Panc1 (cell line): ENCODE results near the gene CHST13. TPM values are rescaled to one million over a fixed set of nuclear protein-coding genes. Genes with fewer than 3 reads are reported as not detected.

Source experiments
- ATAC-seq: fragments of 200-7000 bp; cut with Tn5 transposase; 2 replicates; pipeline ENCODE4 v1.9.1; 2020; ENCODE audit warnings: mild to moderate bottlenecking, moderate library complexity
- BruUV-seq: library from RNA; stranded (reverse); fragments of 400-500 nt; replicated peaks from 2 replicates; lab custom pipeline; 2021; lab: Mats Ljungman, UMichigan
- CTCF ChIA-PET: fragments of 300-600 bp; sonication (Branson Sonifier 250); formaldehyde crosslinking; loops from one replicate; lab custom pipeline; 2022; ENCODE audit warnings: antibody characterized with exemption; lab: Charles Lee
- POLR2A ChIA-PET: fragments of 300-600 bp; sonication (Branson Sonifier 250); formaldehyde crosslinking; loops from one replicate; lab custom pipeline; 2022; ENCODE audit warnings: antibody characterized with exemption; lab: Charles Lee
- DNase-seq: peaks from one replicate; pipeline ENCODE4 v3.0.0-alpha.2; 2010; ENCODE audit warnings: low read depth, low spot score
- H3K27ac ChIP-seq: 2 replicates; pipeline ENCODE4 v1.5.1; 2011; ENCODE audit warnings: mild to moderate bottlenecking, low read length, inconsistent platforms
- H3K27me3 ChIP-seq: fragments of 200-500 bp; sonication (Bioruptor generic); 2 replicates; pipeline ENCODE4 v1.6.0; 2014; ENCODE audit warnings: low read length, inconsistent platforms; ENCODE audit not compliant: control insufficient read depth, insufficient read depth
- H3K36me3 ChIP-seq: fragments of 200-500 bp; sonication (Bioruptor generic); 2 replicates; pipeline ENCODE4 v1.5.1; 2014; ENCODE audit warnings: inconsistent platforms, mild to moderate bottlenecking, low read length, moderate library complexity; ENCODE audit not compliant: control insufficient read depth, insufficient read depth
- H3K4me1 ChIP-seq: 2 replicates; pipeline ENCODE4 v1.5.1; 2011; ENCODE audit warnings: inconsistent platforms, mild to moderate bottlenecking, low read length, moderate library complexity; ENCODE audit not compliant: control insufficient read depth, insufficient read depth
- H3K4me3 ChIP-seq, 2 experiments: 2 replicates each; pipeline ENCODE4 v1.5.1; 2011 to 2012; ENCODE audit warnings: low read depth in 2 of 2, low read length in 2 of 2, mild to moderate bottlenecking in 2 of 2, inconsistent platforms in 1 of 2, moderate library complexity in 1 of 2
- H3K9me3 ChIP-seq: fragments of 200-500 bp; sonication (Bioruptor generic); 2 replicates; pipeline ENCODE4 v1.5.1; 2014; ENCODE audit warnings: low read depth, mild to moderate bottlenecking, inconsistent platforms, low read length, moderate library complexity; ENCODE audit not compliant: control insufficient read depth, insufficient read depth
- POLR2AphosphoS5 ChIP-seq: IDR thresholded peaks from 2 replicates; pipeline ENCODE4 v1.6.1; 2012; ENCODE audit warnings: mild to moderate bottlenecking, low read depth, low read length, moderate library complexity
- SIN3A ChIP-seq: IDR thresholded peaks from 2 replicates; pipeline ENCODE4 v1.6.1; 2012; ENCODE audit warnings: low read depth, mild to moderate bottlenecking, low read length, moderate library complexity, borderline replicate concordance; ENCODE audit not compliant: insufficient read depth
- TCF7L2 ChIP-seq: IDR thresholded peaks from 2 replicates; pipeline ENCODE4 v1.6.1; 2011; ENCODE audit warnings: mild to moderate bottlenecking, low read depth, low read length, inconsistent platforms
- in situ Hi-C: cut with HindIII; loops from 2 replicates; pipeline ENCODE4 v1.10.0; 2016; ENCODE audit warnings: low sequenced_read_pairs, low pct_unique_long_range_greater_than_20kb
- intact Hi-C: fragments of 100-400 bp; cut with micrococcal nuclease; formaldehyde crosslinking; loops from one replicate; pipeline ENCODE4 v1.10.0; 2022; ENCODE audit not compliant: unreplicated experiment
- total RNA-seq: library from RNA; stranded (reverse); gene quantifications from one replicate; pipeline ENCODE4 v1.2.1, GENCODE V29; 2021; ENCODE audit not compliant: unreplicated experiment
- TF ChIP-seq, protein P1 (sequence below), 2 experiments: IDR thresholded peaks; 2 replicates each; pipeline ENCODE4 v1.6.1; 2011 to 2012; ENCODE audit warnings: low read depth in 2 of 2, control low read depth in 1 of 2, low read length in 1 of 2, mild to moderate bottlenecking in 1 of 2, moderate library complexity in 1 of 2; ENCODE audit not compliant: insufficient read depth in 1 of 2
- TF ChIP-seq, protein P2 (sequence below): fragments of 450-650 bp; IDR thresholded peaks from 2 replicates; pipeline ENCODE4 v1.5.1; 2017; ENCODE audit warnings: mild to moderate bottlenecking

The CHST13 gene
- total RNA-seq, 1 experiment from 2014 or later, result 0.64 TPM

GRCh38 chr3:126573492-126574117 is 49.6 kb downstream of the CHST13 start:
- no peaks in the 10 kb centered on the region for H3K36me3 ChIP-seq
- intact Hi-C loops (no loop called here), in situ Hi-C loops (no loop called here)
- TF ChIP-seq, protein P1, sequence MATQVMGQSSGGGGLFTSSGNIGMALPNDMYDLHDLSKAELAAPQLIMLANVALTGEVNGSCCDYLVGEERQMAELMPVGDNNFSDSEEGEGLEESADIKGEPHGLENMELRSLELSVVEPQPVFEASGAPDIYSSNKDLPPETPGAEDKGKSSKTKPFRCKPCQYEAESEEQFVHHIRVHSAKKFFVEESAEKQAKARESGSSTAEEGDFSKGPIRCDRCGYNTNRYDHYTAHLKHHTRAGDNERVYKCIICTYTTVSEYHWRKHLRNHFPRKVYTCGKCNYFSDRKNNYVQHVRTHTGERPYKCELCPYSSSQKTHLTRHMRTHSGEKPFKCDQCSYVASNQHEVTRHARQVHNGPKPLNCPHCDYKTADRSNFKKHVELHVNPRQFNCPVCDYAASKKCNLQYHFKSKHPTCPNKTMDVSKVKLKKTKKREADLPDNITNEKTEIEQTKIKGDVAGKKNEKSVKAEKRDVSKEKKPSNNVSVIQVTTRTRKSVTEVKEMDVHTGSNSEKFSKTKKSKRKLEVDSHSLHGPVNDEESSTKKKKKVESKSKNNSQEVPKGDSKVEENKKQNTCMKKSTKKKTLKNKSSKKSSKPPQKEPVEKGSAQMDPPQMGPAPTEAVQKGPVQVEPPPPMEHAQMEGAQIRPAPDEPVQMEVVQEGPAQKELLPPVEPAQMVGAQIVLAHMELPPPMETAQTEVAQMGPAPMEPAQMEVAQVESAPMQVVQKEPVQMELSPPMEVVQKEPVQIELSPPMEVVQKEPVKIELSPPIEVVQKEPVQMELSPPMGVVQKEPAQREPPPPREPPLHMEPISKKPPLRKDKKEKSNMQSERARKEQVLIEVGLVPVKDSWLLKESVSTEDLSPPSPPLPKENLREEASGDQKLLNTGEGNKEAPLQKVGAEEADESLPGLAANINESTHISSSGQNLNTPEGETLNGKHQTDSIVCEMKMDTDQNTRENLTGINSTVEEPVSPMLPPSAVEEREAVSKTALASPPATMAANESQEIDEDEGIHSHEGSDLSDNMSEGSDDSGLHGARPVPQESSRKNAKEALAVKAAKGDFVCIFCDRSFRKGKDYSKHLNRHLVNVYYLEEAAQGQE (IDR thresholded peaks at IDR 0.05; ENCODE audit: insufficient read depth in 1 of 2, low read depth in 2 of 2, low read length in 1 of 2), result no peak
- no peak for TF ChIP-seq POLR2AphosphoS5
- no peak for TF ChIP-seq SIN3A
- TF ChIP-seq, protein P2, sequence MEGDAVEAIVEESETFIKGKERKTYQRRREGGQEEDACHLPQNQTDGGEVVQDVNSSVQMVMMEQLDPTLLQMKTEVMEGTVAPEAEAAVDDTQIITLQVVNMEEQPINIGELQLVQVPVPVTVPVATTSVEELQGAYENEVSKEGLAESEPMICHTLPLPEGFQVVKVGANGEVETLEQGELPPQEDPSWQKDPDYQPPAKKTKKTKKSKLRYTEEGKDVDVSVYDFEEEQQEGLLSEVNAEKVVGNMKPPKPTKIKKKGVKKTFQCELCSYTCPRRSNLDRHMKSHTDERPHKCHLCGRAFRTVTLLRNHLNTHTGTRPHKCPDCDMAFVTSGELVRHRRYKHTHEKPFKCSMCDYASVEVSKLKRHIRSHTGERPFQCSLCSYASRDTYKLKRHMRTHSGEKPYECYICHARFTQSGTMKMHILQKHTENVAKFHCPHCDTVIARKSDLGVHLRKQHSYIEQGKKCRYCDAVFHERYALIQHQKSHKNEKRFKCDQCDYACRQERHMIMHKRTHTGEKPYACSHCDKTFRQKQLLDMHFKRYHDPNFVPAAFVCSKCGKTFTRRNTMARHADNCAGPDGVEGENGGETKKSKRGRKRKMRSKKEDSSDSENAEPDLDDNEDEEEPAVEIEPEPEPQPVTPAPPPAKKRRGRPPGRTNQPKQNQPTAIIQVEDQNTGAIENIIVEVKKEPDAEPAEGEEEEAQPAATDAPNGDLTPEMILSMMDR, result no peak
- no peak for TF ChIP-seq TCF7L2
- ATAC-seq (peak; percentile 81), DNase-seq (no peak)
- H3K9me3 ChIP-seq, result no peaks in the 10 kb centered on the region
- H3K27me3 ChIP-seq, result peaks cover 18% of the 10 kb centered on the region
- CTCF ChIA-PET, result no interaction called here
- POLR2A ChIA-PET, result no interaction called here
- no peaks in the 10 kb centered on the region for H3K4me1 ChIP-seq
- peak overlapping the region; percentile 21 to 44; a peak in 3 of 4 replicates for H3K4me3 ChIP-seq
- H3K27ac ChIP-seq, result no peak overlapping the region
- BruUV-seq, result no TSS peak

- ChIA-PET POLR2A (no interaction called here), CTCF (no interaction called here)
- no peaks in the 10 kb centered on the region for H3K4me1 ChIP-seq
- intact Hi-C loops (no loop called here), in situ Hi-C loops (no loop called here)
- DNase-seq, result no peak
- peaks cover 25% of the 10 kb centered on the region for H3K27me3 ChIP-seq
- ATAC-seq, result no peak
- no peaks in the 10 kb centered on the region for H3K9me3 ChIP-seq
- no peak overlapping the region for H3K4me3 ChIP-seq
- H3K36me3 ChIP-seq, result no peaks in the 10 kb centered on the region
- BruUV-seq, result no TSS peak
- no peak overlapping the region for H3K27ac ChIP-seq
- TF ChIP-seq SIN3A, result no peak
- no peak for TF ChIP-seq POLR2AphosphoS5
- TF ChIP-seq, protein P2, result no peak
- no peak for TF ChIP-seq TCF7L2
- TF ChIP-seq, protein P1 (IDR thresholded peaks at IDR 0.05; ENCODE audit: insufficient read depth in 1 of 2, low read depth in 2 of 2, low read length in 1 of 2), result no peak
Measured at GRCh38 chr3:126577261-126577660, 53.3 kb downstream of the CHST13 start.
